Fibroblast of lung (primary cell): ENCODE measurements around the gene DOK4.

Experiments used
- EZH2 ChIP-seq: IDR thresholded peaks from 2 replicates; pipeline ENCODE4 v1.5.1; 2012; ENCODE audit warnings: low read length, control low read depth, mild to moderate bottlenecking; ENCODE audit errors: missing control alignments
- TF ChIP-seq, protein P1 (sequence below), 2 donors: IDR thresholded peaks in 1 of 2; conservative IDR thresholded peaks in 1 of 2; 1 replicate in 1 of 2; 2 replicates in 1 of 2; pipeline ENCODE4 v1.5.1; 2011 to 2012; ENCODE audit warnings: low read length in 2 of 2, control low read depth in 1 of 2, inconsistent platforms in 1 of 2, low read depth in 1 of 2, mild to moderate bottlenecking in 1 of 2

DNA sequence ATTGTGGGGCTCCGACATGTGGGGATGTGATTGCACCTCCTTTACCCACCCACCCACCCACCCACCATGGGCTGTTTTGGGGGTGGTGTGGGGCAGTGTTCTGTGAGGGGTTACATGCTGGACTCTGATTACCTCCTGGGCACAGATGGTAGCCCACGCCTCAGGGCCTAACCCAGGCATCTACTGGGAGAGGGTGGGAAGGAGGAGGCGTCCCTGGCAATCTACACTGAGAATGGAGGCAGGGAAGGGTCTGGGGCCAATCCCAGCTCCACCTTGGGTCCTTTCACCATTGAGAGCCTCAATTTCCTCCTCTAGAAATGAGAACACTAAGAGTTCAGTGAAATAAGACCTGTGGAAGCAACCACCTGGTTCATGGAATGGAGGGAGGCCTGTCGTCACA is 11.7 kb upstream of the DOK4 start:
- TF ChIP-seq, protein P1, sequence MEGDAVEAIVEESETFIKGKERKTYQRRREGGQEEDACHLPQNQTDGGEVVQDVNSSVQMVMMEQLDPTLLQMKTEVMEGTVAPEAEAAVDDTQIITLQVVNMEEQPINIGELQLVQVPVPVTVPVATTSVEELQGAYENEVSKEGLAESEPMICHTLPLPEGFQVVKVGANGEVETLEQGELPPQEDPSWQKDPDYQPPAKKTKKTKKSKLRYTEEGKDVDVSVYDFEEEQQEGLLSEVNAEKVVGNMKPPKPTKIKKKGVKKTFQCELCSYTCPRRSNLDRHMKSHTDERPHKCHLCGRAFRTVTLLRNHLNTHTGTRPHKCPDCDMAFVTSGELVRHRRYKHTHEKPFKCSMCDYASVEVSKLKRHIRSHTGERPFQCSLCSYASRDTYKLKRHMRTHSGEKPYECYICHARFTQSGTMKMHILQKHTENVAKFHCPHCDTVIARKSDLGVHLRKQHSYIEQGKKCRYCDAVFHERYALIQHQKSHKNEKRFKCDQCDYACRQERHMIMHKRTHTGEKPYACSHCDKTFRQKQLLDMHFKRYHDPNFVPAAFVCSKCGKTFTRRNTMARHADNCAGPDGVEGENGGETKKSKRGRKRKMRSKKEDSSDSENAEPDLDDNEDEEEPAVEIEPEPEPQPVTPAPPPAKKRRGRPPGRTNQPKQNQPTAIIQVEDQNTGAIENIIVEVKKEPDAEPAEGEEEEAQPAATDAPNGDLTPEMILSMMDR (conservative IDR thresholded peaks at IDR 0.05 in 1 of 2, IDR thresholded peaks at IDR 0.05 in 1 of 2; ENCODE audit: low read depth in 1 of 2, low read length in 2 of 2) = no peak
- TF ChIP-seq EZH2 = no peak
